Testis (tissue), 2 donors: ENCODE measurements around the gene DUSP7.

Experiments used
- POLR2A ChIP-seq: fragments of 450-650 bp; IDR thresholded peaks from one replicate; pipeline ENCODE4 v1.6.1; 2017; ENCODE audit warnings: antibody characterized with exemption, mild to moderate bottlenecking, moderate library complexity
- TF ChIP-seq, protein P1 (sequence below), 3 experiments: fragments of 450-650 bp in 2 of 3; fragments of 200-600 bp in 1 of 3; sonication (generic) in 1 of 3; IDR thresholded peaks; one replicate each; pipeline ENCODE4 v1.5.1; 2016 to 2019; ENCODE audit warnings: antibody characterized with exemption in 3 of 3, mild to moderate bottlenecking in 2 of 3, moderate library complexity in 1 of 3

DNA sequence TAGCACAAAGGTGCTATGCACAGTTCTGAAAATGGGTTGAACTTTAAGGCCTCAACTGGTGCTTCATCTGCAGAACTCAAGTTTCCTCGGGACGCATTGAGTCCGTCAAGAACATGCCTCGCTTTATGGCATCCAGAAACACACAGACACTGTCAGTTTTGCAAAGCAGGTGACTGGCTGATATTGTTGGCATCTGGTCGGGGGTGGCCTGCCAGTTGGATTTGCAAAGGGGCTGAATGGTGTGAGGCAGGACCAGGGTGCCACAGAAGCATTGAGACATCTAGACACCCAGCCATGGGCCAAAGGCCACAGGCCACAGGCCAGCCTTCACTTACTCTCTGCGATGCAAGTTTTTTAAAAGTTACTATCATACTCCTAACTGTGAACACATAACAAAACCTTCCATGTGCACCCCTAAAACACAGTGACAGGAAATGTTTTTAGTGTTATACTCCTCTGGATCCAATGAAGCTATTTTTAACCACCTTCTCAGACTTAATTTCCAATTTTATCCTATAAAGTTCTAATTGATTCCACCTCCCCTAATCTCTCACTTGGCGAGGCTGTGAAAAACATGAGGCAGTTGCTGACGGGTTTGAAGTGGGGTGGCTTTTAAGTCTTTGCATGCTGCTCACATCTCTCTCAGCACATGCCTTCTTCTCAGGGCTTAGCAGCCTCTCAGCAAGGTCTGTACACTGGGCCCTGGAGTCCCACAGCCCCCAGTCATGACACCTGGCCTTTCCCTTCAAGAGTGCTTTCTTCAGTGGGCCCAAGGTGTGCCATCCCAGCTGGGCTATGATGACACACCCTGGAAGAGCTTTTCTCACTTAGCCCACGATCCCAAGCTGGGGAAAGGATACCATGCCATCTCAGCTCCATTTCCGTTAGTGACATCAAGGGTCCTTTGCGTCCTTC, 38.5 kb upstream of the DUSP7 start:
- TF ChIP-seq, protein P1, sequence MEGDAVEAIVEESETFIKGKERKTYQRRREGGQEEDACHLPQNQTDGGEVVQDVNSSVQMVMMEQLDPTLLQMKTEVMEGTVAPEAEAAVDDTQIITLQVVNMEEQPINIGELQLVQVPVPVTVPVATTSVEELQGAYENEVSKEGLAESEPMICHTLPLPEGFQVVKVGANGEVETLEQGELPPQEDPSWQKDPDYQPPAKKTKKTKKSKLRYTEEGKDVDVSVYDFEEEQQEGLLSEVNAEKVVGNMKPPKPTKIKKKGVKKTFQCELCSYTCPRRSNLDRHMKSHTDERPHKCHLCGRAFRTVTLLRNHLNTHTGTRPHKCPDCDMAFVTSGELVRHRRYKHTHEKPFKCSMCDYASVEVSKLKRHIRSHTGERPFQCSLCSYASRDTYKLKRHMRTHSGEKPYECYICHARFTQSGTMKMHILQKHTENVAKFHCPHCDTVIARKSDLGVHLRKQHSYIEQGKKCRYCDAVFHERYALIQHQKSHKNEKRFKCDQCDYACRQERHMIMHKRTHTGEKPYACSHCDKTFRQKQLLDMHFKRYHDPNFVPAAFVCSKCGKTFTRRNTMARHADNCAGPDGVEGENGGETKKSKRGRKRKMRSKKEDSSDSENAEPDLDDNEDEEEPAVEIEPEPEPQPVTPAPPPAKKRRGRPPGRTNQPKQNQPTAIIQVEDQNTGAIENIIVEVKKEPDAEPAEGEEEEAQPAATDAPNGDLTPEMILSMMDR (IDR thresholded peaks at IDR 0.05) = no peak
- no peak for TF ChIP-seq POLR2A
